SU-DHL-6 (cell line): ENCODE measurements around the gene OSBPL7.

Source experiments
- EZH2phosphoT487 ChIP-seq: fragments of 200-600 bp; sonication (generic), shearing (Covaris generic); conservative IDR thresholded peaks from 2 replicates; pipeline ENCODE4 v1.6.1; 2018; ENCODE audit warnings: mild to moderate bottlenecking, antibody characterized with exemption, low read length, moderate library complexity, mixed read lengths
- TF ChIP-seq, protein P1 (sequence below): fragments of 200-600 bp; sonication (generic); IDR thresholded peaks from one replicate; pipeline ENCODE4 v1.5.1; 2017; ENCODE audit warnings: antibody characterized with exemption, mild to moderate bottlenecking, low read length, moderate library complexity; ENCODE audit not compliant: insufficient read depth, poor library complexity, severe bottlenecking

DNA sequence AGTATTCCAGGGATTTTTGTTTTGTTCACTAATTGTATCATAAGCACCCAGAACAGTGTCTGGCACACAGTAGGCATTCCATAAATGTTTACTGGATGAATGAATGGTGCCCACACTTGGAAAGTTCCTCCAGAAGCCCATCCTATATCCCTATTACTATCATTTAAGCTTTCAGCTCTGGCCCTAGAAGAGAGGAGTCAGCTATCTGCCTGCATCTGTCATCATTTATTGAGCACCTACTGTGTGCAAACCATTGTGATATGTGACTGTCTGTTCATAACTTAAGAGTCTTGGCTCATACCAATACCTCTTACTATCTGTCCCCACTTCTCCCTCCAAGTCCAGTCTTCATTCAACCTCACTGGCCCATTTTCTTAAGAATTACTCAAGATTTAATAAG, 49.5 kb upstream of the OSBPL7 start:
- TF ChIP-seq, protein P1, sequence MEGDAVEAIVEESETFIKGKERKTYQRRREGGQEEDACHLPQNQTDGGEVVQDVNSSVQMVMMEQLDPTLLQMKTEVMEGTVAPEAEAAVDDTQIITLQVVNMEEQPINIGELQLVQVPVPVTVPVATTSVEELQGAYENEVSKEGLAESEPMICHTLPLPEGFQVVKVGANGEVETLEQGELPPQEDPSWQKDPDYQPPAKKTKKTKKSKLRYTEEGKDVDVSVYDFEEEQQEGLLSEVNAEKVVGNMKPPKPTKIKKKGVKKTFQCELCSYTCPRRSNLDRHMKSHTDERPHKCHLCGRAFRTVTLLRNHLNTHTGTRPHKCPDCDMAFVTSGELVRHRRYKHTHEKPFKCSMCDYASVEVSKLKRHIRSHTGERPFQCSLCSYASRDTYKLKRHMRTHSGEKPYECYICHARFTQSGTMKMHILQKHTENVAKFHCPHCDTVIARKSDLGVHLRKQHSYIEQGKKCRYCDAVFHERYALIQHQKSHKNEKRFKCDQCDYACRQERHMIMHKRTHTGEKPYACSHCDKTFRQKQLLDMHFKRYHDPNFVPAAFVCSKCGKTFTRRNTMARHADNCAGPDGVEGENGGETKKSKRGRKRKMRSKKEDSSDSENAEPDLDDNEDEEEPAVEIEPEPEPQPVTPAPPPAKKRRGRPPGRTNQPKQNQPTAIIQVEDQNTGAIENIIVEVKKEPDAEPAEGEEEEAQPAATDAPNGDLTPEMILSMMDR: no peak
- TF ChIP-seq EZH2phosphoT487: no peak
